Daoy (cell line): ENCODE results near the gene SUCLG2. TPM values are rescaled to one million over a fixed set of nuclear protein-coding genes. Genes with fewer than 3 reads are reported as not detected.
A peak's percentile ranks its signal among the peaks of the same experiment; 100 is the strongest.

Experiments used
- DNase-seq: peaks from one replicate; pipeline ENCODE4 v3.0.0-alpha.2; 2015; ENCODE audit warnings: low read depth
- total RNA-seq: library from RNA; depleted of rRNA; stranded (reverse); fragments of >200 nt; shearing (Covaris generic); gene quantifications from 2 replicates; pipeline ENCODE4 v1.2.3, GENCODE V29; 2014

Gene SUCLG2
- total RNA-seq, 1 experiment from 2014 or later, result 22.1 TPM

GRCh38 chr3:67509471-67510075 lies 144.8 kb downstream of the SUCLG2 start:
- no peak for DNase-seq

- DNase-seq, result no peak
Measured at GRCh38 chr3:67507584-67507983, 146.8 kb downstream of the SUCLG2 start.

- DNase-seq, result no peak
Measured at GRCh38 chr3:67500709-67501108, 153.7 kb downstream of the SUCLG2 start.

DNA sequence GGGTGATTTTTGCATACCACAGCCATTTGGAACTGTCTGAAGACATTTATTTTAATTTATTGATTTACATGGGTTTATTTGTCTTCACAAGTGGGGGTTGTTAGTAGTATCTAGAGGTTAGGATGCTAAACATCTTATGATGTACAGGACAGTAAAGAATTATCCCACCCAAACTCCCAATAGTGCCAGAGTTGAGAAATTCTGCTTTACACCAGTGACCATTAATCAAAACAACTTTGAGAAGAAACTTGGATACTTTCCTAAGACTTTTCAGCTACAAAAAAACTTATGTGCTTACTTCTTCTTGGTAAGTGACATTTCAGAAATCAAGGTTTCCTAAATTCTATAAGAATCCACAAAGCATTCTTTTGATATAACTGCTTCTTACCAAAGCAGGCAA lies 156.7 kb downstream of the SUCLG2 start:
- DNase-seq, result no peak

DNA sequence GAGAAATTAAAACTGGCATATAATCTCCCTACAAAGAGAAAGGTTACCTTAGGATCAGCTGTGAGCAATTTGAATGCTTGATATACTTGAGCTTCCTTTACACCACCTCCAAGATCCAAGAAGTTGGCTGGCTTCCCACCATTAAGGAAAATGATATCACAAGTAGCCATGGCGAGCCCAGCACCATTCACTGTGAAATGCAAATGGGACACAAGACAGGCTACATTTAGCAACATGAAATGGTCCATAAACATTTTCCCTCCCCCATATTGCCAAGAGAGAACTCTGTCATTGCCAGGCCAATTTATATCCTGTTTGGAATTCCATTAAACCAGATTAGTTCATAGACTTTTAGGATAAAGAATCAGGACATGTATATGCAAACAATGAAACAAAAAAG lies 158.7 kb downstream of the SUCLG2 start:
- DNase-seq, result no peak

DNA sequence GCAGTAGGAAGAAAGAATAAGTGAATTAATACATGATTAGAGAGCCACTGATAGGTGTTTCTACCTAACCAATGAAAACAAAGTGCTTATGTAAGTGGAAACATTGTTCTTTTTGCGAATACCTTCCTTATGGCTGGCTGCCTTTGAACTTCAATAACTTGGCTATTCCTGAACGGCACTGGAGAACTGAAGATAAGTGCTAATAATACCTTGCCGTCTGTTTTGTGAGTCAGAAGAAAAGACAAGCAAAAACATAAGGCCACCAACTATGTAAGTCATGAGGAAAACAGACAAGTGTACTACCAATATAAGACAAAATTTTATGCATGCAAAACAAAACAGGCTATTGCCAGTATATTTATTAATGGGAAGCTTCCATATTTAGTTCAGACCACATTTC lies 160.6 kb downstream of the SUCLG2 start:
- no peak for DNase-seq

DNA sequence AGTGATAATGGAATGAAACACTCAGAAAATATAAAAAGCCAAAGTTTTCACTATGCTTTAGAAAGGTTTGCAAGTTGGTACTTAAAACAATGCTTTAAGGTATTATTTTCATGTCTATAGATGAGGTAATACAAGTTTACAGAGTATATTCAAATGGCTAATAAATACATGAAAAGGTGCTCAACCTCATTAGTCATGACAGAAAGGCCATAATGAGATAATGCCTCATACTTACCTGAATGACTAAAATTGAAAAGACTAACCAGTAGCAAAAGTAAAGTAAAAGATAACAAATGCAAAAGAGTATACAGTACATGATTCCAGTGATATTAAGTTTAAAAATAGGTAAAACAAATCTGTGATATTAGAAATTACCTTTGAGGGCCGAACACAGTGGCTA lies 163.8 kb downstream of the SUCLG2 start:
- DNase-seq, result no peak

- no peak for DNase-seq
Measured at GRCh38 chr3:67489816-67490215, 164.6 kb downstream of the SUCLG2 start.

DNA sequence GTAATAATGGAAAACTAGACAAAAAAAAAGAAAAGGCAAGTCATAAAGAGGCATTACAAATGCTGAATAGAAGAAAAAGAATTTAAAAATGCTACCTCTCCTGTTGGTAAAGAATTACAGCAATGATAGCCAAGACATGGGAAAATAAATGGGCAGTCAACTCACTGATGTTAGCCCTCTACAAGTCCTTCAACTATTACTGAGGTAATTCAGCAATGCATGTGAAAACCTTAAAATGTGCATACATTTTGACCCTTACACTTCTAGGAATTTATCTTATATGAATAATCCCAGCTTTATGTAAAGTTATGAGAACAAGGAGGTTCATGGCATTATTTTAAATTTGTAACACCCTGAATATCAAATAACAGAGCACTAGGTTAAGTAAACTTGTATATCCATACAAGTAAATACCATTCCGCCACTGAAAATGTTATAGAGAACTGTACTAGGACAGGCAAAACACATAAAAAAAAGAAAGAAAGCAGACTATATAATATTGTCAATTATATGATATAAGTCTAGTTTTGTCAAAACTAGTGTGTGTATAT lies 166.8 kb downstream of the SUCLG2 start:
- DNase-seq, result no peak

GRCh38 chr3:67486883-67487282 lies 167.5 kb downstream of the SUCLG2 start:
- no peak for DNase-seq

DNA sequence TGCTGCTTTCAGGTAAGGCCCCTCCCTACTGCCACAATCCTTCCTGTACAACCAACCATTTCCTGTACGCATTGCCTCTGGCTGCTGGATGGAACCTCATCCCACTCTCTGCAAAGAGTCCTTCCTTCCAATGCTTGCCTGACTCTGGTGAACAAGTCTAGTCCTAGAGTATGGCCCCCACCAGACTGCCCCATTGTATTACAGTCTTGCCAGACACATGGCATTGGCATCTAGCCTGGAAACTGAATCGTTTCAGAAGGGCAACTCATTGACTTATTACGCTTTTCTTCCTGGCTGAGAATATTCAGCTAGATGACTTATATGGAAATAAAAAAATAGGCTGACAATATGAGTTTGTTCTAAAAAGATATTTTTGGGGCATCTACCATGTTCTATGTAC lies 170.3 kb downstream of the SUCLG2 start:
- no peak for DNase-seq

GRCh38 chr3:67481126-67481525 lies 173.3 kb downstream of the SUCLG2 start:
- no peak for DNase-seq

DNA sequence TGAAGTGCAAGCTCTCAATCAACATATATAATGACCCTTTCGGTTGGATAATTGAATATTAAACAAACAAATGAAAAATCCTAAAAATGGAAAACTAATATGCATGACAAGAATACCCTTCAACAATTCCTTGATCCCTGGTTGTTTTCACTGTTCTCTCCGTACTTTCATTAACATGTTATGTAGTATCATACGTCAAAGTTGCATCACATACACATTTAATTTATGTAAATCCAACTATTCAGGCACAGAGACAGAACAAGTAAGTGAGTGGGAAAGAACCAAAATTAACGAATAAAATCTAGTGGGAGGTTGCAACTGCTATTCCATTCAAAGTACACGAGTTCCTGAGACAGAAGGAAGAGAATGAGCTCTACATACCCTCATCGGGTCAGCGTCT lies 176.0 kb downstream of the SUCLG2 start:
- DNase-seq, result no peak

- no peak for DNase-seq
Measured at GRCh38 chr3:67474311-67474710, 180.1 kb downstream of the SUCLG2 start.

DNA sequence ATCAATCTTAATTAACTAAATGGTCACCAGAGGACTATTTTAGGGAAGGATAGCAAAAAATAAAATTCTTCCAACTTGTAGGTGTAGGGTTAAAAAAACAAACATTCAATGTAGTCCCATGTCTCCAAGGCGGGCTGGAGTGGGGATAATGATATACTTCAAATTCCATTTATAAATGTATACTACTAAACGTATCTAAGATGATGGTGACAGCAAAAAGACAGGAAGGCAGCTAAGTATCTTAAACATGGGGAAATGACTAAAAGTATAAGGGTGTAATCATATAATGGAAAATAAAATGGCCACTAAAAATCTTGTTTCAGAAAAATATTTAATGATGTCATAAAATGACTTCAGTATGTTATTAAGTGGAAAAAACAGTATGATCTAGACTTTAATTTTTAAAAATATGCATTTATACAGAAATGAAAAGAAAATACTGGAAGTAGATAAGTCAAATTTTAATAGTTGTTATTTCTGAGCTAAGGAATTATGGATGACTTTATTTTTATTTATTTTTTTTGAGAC lies 181.7 kb downstream of the SUCLG2 start:
- DNase-seq, result no peak

GRCh38 chr3:67470207-67470606 lies 184.2 kb downstream of the SUCLG2 start:
- no peak for DNase-seq

GRCh38 chr3:67468511-67468910 lies 185.9 kb downstream of the SUCLG2 start:
- peak; percentile 31 for DNase-seq

- no peak for DNase-seq
Measured at GRCh38 chr3:67463656-67464055, 190.8 kb downstream of the SUCLG2 start.

DNA sequence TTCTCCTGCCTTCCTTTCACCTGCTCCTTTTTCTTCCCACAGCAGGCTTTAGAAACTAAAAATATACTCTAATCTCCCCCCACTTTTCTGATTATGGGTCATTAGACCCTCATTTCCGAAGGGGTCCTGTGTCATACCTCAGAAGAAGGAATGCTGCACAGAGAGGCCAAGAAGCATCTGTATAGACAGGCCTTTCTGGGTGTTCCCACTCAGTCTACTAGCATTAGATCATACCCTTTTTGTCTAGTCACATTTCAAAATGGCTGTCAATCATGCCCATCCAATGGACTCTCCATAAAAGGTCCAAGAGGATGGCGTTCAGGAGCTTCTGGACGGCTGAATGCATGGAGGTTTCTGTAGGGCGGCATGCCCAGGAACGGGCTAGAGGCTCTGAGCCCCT lies 192.2 kb downstream of the SUCLG2 start:
- DNase-seq, result no peak

DNA sequence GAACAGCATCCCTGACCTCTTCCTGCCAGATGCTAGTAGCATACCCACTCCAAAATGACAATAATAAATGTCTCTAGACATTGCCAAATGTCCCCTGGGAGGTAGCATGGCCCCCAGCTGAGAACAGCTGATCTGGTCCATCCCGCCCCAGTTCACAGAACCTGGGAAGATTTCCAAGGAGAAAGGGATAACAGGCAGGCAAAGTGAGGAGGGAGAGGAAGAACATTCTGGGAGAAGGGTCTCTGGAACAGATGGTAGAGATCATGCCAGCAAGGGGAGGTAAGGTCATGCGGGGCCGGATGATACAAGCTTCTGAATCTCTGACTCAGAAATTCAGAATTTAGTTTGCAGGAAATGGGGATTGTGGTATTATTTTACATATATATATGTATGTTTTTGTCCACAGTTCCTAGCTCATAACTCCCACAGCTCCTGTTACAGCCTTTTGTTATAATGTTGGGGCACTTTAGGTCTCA lies 192.7 kb downstream of the SUCLG2 start:
- peak; percentile 37 for DNase-seq

- DNase-seq, result no peak
Measured at GRCh38 chr3:67460841-67461510, 193.4 kb downstream of the SUCLG2 start.

- DNase-seq, result no peak
Measured at GRCh38 chr3:67459796-67460195, 194.6 kb downstream of the SUCLG2 start.

- no peak for DNase-seq
Measured at GRCh38 chr3:67458896-67459530, 195.4 kb downstream of the SUCLG2 start.
